Neural progenitor cell (in vitro differentiated cells): Measurements from ENCODE around the gene CXCL9. TPM values are rescaled to one million over a fixed set of nuclear protein-coding genes. Genes with fewer than 3 reads are reported as not detected.

Experiments used
- DNase-seq: peaks from one replicate; pipeline ENCODE4 v3.0.0-alpha.2; 2016; ENCODE audit warnings: low spot score
- H2AFZ ChIP-seq: fragments of 200-600 bp; sonication (generic); replicated peaks from 2 replicates; pipeline ENCODE4 v1.6.1; 2016; ENCODE audit warnings: antibody characterized with exemption
- H3F3A ChIP-seq: fragments of 200-600 bp; sonication (generic); 2 replicates; pipeline ENCODE4 v1.6.1; 2016; ENCODE audit warnings: antibody characterized with exemption, low read depth
- H3K27ac ChIP-seq: fragments of 200-600 bp; sonication (generic); 2 replicates; pipeline ENCODE4 v1.5.1; 2016; ENCODE audit warnings: mild to moderate bottlenecking
- H3K27me3 ChIP-seq: fragments of 200-600 bp; sonication (generic); 2 replicates; pipeline ENCODE4 v1.6.1; 2016; ENCODE audit warnings: mild to moderate bottlenecking, moderate library complexity
- H3K36me3 ChIP-seq: fragments of 200-600 bp; sonication (generic); 2 replicates; pipeline ENCODE4 v1.5.1; 2016
- H3K4me1 ChIP-seq: fragments of 200-600 bp; sonication (generic); 2 replicates; pipeline ENCODE4 v1.6.1; 2016; ENCODE audit warnings: mixed run types
- H3K4me2 ChIP-seq: fragments of 200-600 bp; sonication (generic); 2 replicates; pipeline ENCODE4 v1.6.1; 2016
- H3K4me3 ChIP-seq: fragments of 200-600 bp; sonication (generic); 2 replicates; pipeline ENCODE4 v1.5.1; 2016
- H3K79me2 ChIP-seq: fragments of 200-600 bp; sonication (generic); 2 replicates; pipeline ENCODE4 v1.6.1; 2016; ENCODE audit warnings: low read depth
- H3K9ac ChIP-seq: fragments of 200-600 bp; sonication (generic); 2 replicates; pipeline ENCODE4 v1.6.1; 2016
- H3K9me3 ChIP-seq: fragments of 200-600 bp; sonication (generic); 2 replicates; pipeline ENCODE4 v1.5.1; 2016; ENCODE audit warnings: low read depth
- H4K20me1 ChIP-seq: fragments of 200-600 bp; sonication (generic); 2 replicates; pipeline ENCODE4 v1.6.1; 2016; ENCODE audit warnings: low read depth
- H3K27ac Mint-ChIP-seq: 3 replicates; pipeline ENCODE4 v1.8.0; 2021; ENCODE audit warnings: mixed read lengths
- H3K27me3 Mint-ChIP-seq: 2 replicates; pipeline ENCODE4 v1.8.0; 2022; ENCODE audit warnings: low read depth, mild to moderate bottlenecking, inconsistent platforms, moderate library complexity, mixed read lengths; ENCODE audit not compliant: insufficient read depth
- H3K36me3 Mint-ChIP-seq: 3 replicates; pipeline ENCODE4 v1.8.0; 2021; ENCODE audit warnings: mixed read lengths
- H3K4me1 Mint-ChIP-seq: 3 replicates; pipeline ENCODE4 v1.8.0; 2021; ENCODE audit warnings: mixed read lengths
- H3K4me3 Mint-ChIP-seq: 3 replicates; pipeline ENCODE4 v1.8.0; 2021; ENCODE audit warnings: mild to moderate bottlenecking, moderate library complexity, mixed read lengths
- H3K9me3 Mint-ChIP-seq: 3 replicates; pipeline ENCODE4 v1.8.0; 2020; ENCODE audit warnings: mixed read lengths
- CTCF ChIP-seq: fragments of 200-600 bp; sonication (generic); IDR thresholded peaks from 2 replicates; pipeline ENCODE4 v1.5.1; 2017; ENCODE audit warnings: antibody characterized with exemption, mild to moderate bottlenecking
- EZH2 ChIP-seq: fragments of 200-600 bp; sonication (generic); IDR thresholded peaks from 2 replicates; pipeline ENCODE4 v1.6.1; 2017; ENCODE audit warnings: antibody characterized with exemption, mild to moderate bottlenecking, moderate library complexity
- EZH2phosphoT487 ChIP-seq: fragments of 200-600 bp; sonication (generic); IDR thresholded peaks from 2 replicates; pipeline ENCODE4 v1.6.1; 2017; ENCODE audit warnings: antibody characterized with exemption
- total RNA-seq: library from RNA; depleted of rRNA; stranded (reverse); fragments of >200 nt; gene quantifications from 2 replicates; pipeline ENCODE4 v1.2.3, GENCODE V29; 2015; ENCODE audit warnings: low replicate concordance

The CXCL9 gene
- total RNA-seq, 1 donor from 2014 or later: not detected

GRCh38 chr4:75953509-75953908 is 53.8 kb downstream of the CXCL9 start:
- Mint-ChIP-seq H3K4me1 (no peaks in the 10 kb centered on the region), H3K27ac (no peak overlapping the region), H3K36me3 (peaks cover 39% of the 10 kb centered on the region), H3K27me3 (no peaks in the 10 kb centered on the region), H3K4me3 (no peak overlapping the region), H3K9me3 (no peaks in the 10 kb centered on the region)
- H3K4me1 ChIP-seq: no peaks in the 10 kb centered on the region
- H3K79me2 ChIP-seq: no peaks in the 10 kb centered on the region
- H4K20me1 ChIP-seq: no peaks in the 10 kb centered on the region
- no peak overlapping the region for H3K4me3 ChIP-seq
- no peak overlapping the region for H3K9ac ChIP-seq
- no peak for DNase-seq
- no peaks in the 10 kb centered on the region for H3K27me3 ChIP-seq
- TF ChIP-seq CTCF (no peak), EZH2phosphoT487 (no peak), EZH2 (no peak)
- H3K27ac ChIP-seq: no peak overlapping the region
- H3F3A ChIP-seq: peaks cover 4% of the 10 kb centered on the region
- peaks cover 23% of the 10 kb centered on the region for H3K36me3 ChIP-seq
- no peaks in the 10 kb centered on the region for H3K9me3 ChIP-seq
- H2AFZ ChIP-seq: no peak overlapping the region
- no peak overlapping the region for H3K4me2 ChIP-seq

Other genes starting within 250 kb of the CXCL9 start
- 0.07 TPM in 1 of 2 replicates, not detected in the other for gene PPEF2, start 105.1 kb downstream of the CXCL9 start, total RNA-seq
- 0.07 and 0.84 TPM in 2 replicates for gene NAAA, start 66.5 kb downstream of the CXCL9 start, total RNA-seq
- gene SDAD1, start 16.6 kb downstream of the CXCL9 start, total RNA-seq: 41.8 and 79.5 TPM in 2 replicates
- gene CXCL10, start 16.0 kb upstream of the CXCL9 start, total RNA-seq: not detected in 2 replicates
- gene CXCL11, start 28.6 kb upstream of the CXCL9 start, total RNA-seq: not detected in 2 replicates
- gene ART3, start 67.2 kb upstream of the CXCL9 start, total RNA-seq: not detected in 2 replicates
- gene NUP54, start 140.9 kb upstream of the CXCL9 start, total RNA-seq: 107 and 161 TPM in 2 replicates
- 67.1 and 97.4 TPM in 2 replicates for gene SCARB2, start 206.3 kb upstream of the CXCL9 start, total RNA-seq
- gene FAM47E, start 244.2 kb upstream of the CXCL9 start, total RNA-seq: 3.5 and 7.0 TPM in 2 replicates